Measurements from ENCODE around the gene MTMR11. TPM values are rescaled to one million over a fixed set of nuclear protein-coding genes. Genes with fewer than 3 reads are reported as not detected.

MTMR11 gene
- total and polyA plus RNA-seq, 9 of the 15 experiments (the other 6 are each of a cell fraction or from before 2014, with no cell fraction given): 0.09 to 1.6 (median 0.51) TPM

DNA sequence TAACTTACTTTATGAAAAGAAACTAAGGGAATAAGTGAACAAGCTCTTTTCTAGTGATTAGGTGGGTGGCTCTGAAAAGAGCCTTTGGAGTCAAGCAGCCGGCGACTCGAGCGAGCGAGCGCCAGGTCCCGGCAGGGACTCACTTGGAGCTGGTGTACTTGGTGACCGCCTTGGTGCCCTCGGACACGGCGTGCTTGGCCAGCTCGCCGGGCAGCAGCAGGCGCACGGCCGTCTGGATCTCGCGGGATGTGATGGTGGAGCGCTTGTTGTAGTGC lies 50.6 kb downstream of the MTMR11 start (continued):
- TF ChIP-seq MAZ (CRISPR knock-in tag; conservative IDR thresholded peaks at IDR 0.05 in 1 of 2, IDR thresholded peaks at IDR 0.05 in 1 of 2): peak in 1 of 2 experiments; percentile 35; a peak in 1 of 4 replicates
- TF ChIP-seq HDAC1 (IDR thresholded peaks at IDR 0.05): 0 out of 4 replicates have a peak, but pooled peaks of 1 of the 2 experiments have one; percentile 49
- TF ChIP-seq SAFB (IDR thresholded peaks at IDR 0.05; ENCODE audit: borderline replicate concordance, low read depth, low read length): peak; percentile 60; the same call in 1 of the 2 replicates
- TF ChIP-seq, protein P1, sequence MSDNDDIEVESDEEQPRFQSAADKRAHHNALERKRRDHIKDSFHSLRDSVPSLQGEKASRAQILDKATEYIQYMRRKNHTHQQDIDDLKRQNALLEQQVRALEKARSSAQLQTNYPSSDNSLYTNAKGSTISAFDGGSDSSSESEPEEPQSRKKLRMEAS (CRISPR knock-in tag; IDR thresholded peaks at IDR 0.05): peak; percentile 61
- peak; percentile 96; the same call in 1 of the 2 replicates for TF ChIP-seq THRAP3 (IDR thresholded peaks at IDR 0.05; ENCODE audit: borderline replicate concordance)
- 0 out of 2 replicates have a peak, but pooled peaks have one; percentile 23 for TF ChIP-seq ZNF232 (CRISPR knock-in tag; IDR thresholded peaks at IDR 0.05)
- 0 out of 2 replicates have a peak, but pooled peaks have one; percentile 16 for TF ChIP-seq PHF8 (IDR thresholded peaks at IDR 0.05; ENCODE audit: borderline replicate concordance, low read length)
- 0 out of 4 replicates have a peak, but pooled peaks of 1 of the 2 experiments have one; percentile 40 for TF ChIP-seq TEAD1 (CRISPR knock-in tag; IDR thresholded peaks at IDR 0.05)
- TF ChIP-seq KAT7 (CRISPR knock-in tag; IDR thresholded peaks at IDR 0.05; ENCODE audit: borderline replicate concordance): 0 out of 2 replicates have a peak, but pooled peaks have one; percentile 1
- TF ChIP-seq, protein P2, sequence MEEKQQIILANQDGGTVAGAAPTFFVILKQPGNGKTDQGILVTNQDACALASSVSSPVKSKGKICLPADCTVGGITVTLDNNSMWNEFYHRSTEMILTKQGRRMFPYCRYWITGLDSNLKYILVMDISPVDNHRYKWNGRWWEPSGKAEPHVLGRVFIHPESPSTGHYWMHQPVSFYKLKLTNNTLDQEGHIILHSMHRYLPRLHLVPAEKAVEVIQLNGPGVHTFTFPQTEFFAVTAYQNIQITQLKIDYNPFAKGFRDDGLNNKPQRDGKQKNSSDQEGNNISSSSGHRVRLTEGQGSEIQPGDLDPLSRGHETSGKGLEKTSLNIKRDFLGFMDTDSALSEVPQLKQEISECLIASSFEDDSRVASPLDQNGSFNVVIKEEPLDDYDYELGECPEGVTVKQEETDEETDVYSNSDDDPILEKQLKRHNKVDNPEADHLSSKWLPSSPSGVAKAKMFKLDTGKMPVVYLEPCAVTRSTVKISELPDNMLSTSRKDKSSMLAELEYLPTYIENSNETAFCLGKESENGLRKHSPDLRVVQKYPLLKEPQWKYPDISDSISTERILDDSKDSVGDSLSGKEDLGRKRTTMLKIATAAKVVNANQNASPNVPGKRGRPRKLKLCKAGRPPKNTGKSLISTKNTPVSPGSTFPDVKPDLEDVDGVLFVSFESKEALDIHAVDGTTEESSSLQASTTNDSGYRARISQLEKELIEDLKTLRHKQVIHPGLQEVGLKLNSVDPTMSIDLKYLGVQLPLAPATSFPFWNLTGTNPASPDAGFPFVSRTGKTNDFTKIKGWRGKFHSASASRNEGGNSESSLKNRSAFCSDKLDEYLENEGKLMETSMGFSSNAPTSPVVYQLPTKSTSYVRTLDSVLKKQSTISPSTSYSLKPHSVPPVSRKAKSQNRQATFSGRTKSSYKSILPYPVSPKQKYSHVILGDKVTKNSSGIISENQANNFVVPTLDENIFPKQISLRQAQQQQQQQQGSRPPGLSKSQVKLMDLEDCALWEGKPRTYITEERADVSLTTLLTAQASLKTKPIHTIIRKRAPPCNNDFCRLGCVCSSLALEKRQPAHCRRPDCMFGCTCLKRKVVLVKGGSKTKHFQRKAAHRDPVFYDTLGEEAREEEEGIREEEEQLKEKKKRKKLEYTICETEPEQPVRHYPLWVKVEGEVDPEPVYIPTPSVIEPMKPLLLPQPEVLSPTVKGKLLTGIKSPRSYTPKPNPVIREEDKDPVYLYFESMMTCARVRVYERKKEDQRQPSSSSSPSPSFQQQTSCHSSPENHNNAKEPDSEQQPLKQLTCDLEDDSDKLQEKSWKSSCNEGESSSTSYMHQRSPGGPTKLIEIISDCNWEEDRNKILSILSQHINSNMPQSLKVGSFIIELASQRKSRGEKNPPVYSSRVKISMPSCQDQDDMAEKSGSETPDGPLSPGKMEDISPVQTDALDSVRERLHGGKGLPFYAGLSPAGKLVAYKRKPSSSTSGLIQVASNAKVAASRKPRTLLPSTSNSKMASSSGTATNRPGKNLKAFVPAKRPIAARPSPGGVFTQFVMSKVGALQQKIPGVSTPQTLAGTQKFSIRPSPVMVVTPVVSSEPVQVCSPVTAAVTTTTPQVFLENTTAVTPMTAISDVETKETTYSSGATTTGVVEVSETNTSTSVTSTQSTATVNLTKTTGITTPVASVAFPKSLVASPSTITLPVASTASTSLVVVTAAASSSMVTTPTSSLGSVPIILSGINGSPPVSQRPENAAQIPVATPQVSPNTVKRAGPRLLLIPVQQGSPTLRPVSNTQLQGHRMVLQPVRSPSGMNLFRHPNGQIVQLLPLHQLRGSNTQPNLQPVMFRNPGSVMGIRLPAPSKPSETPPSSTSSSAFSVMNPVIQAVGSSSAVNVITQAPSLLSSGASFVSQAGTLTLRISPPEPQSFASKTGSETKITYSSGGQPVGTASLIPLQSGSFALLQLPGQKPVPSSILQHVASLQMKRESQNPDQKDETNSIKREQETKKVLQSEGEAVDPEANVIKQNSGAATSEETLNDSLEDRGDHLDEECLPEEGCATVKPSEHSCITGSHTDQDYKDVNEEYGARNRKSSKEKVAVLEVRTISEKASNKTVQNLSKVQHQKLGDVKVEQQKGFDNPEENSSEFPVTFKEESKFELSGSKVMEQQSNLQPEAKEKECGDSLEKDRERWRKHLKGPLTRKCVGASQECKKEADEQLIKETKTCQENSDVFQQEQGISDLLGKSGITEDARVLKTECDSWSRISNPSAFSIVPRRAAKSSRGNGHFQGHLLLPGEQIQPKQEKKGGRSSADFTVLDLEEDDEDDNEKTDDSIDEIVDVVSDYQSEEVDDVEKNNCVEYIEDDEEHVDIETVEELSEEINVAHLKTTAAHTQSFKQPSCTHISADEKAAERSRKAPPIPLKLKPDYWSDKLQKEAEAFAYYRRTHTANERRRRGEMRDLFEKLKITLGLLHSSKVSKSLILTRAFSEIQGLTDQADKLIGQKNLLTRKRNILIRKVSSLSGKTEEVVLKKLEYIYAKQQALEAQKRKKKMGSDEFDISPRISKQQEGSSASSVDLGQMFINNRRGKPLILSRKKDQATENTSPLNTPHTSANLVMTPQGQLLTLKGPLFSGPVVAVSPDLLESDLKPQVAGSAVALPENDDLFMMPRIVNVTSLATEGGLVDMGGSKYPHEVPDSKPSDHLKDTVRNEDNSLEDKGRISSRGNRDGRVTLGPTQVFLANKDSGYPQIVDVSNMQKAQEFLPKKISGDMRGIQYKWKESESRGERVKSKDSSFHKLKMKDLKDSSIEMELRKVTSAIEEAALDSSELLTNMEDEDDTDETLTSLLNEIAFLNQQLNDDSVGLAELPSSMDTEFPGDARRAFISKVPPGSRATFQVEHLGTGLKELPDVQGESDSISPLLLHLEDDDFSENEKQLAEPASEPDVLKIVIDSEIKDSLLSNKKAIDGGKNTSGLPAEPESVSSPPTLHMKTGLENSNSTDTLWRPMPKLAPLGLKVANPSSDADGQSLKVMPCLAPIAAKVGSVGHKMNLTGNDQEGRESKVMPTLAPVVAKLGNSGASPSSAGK (IDR thresholded peaks at IDR 0.05): peak; percentile 48; the same call in 1 of the 2 replicates
- 0 out of 2 replicates have a peak, but pooled peaks have one; percentile 8 for TF ChIP-seq NBN (IDR thresholded peaks at IDR 0.05; ENCODE audit: low read depth)
- peak in 1 of 2 experiments; percentile 37; a peak in 1 of 4 replicates for TF ChIP-seq SIN3A (IDR thresholded peaks at IDR 0.05; ENCODE audit: borderline replicate concordance in 2 of 2, control insufficient read depth in 1 of 2, low read depth in 2 of 2, low read length in 2 of 2)
- 0 out of 2 replicates have a peak, but pooled peaks have one; percentile 23 for TF ChIP-seq ESRRA (IDR thresholded peaks at IDR 0.05; ENCODE audit: borderline replicate concordance, low read depth)
- TF ChIP-seq HNRNPLL (IDR thresholded peaks at IDR 0.05; ENCODE audit: low read depth, low read length, poor library complexity, severe bottlenecking): peak; percentile 58
- TF ChIP-seq LEF1 (IDR thresholded peaks at IDR 0.05): 0 out of 2 replicates have a peak, but pooled peaks have one; percentile 8
- peak; percentile 87 for TF ChIP-seq SIRT6 (IDR thresholded peaks at IDR 0.05; ENCODE audit: low read depth, low read length)
- peak; percentile 80; the same call in 1 of the 2 replicates for TF ChIP-seq BRD4 (IDR thresholded peaks at IDR 0.05)

Measured in K562 (cell line).